ENCODE results near the gene PAK5. TPM values are rescaled to one million over a fixed set of nuclear protein-coding genes. Genes with fewer than 3 reads are reported as not detected.

PAK5 gene
- total RNA-seq, 1 experiment from 2014 or later, result not detected

DNA sequence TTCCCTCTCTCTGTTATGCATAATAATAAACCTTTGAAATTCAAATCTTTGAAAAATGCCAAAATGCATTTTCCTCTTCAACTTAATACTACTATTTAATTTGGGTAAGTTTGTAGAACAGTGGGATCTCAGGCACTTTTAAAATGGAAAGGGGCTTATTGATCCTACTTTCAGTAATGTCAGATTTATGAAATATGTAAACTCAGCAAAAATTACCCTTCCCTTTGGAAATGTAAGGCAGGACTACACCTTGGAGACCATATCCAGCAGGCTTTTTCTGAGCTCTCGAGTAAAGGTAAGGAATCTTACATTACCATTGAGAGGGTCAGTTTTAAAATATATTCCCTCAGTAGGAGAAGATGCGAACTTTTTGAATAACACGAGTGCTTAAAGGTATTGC, 175.5 kb downstream of the PAK5 start:
- BruUV-seq (replicated peaks), result no TSS peak
- ChIA-PET CTCF (no interaction called here), POLR2A (no interaction called here)
- in situ Hi-C loops (cut with HindIII; ENCODE audit: low pct_unique_long_range_greater_than_20kb, low sequenced_read_pairs), result no loop called here
- Histone ChIP-seq H3K36me3 (ENCODE audit: control insufficient read depth, insufficient read depth, low read length) (no peaks in the 10 kb centered on the region), H3K27me3 (ENCODE audit: control insufficient read depth, insufficient read depth, low read length) (no peaks in the 10 kb centered on the region), H3K4me3 (ENCODE audit: low read depth in 2 of 2, low read length in 2 of 2) (no peak overlapping the region), H3K9me3 (ENCODE audit: control insufficient read depth, insufficient read depth, low read depth, low read length) (no peaks in the 10 kb centered on the region), H3K4me1 (ENCODE audit: control insufficient read depth, insufficient read depth, low read length) (no peaks in the 10 kb centered on the region), H3K27ac (ENCODE audit: low read length) (no peak overlapping the region)
- TF ChIP-seq, protein P1, sequence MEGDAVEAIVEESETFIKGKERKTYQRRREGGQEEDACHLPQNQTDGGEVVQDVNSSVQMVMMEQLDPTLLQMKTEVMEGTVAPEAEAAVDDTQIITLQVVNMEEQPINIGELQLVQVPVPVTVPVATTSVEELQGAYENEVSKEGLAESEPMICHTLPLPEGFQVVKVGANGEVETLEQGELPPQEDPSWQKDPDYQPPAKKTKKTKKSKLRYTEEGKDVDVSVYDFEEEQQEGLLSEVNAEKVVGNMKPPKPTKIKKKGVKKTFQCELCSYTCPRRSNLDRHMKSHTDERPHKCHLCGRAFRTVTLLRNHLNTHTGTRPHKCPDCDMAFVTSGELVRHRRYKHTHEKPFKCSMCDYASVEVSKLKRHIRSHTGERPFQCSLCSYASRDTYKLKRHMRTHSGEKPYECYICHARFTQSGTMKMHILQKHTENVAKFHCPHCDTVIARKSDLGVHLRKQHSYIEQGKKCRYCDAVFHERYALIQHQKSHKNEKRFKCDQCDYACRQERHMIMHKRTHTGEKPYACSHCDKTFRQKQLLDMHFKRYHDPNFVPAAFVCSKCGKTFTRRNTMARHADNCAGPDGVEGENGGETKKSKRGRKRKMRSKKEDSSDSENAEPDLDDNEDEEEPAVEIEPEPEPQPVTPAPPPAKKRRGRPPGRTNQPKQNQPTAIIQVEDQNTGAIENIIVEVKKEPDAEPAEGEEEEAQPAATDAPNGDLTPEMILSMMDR (IDR thresholded peaks at IDR 0.05), result no peak
- TF ChIP-seq TCF7L2 (IDR thresholded peaks at IDR 0.05; ENCODE audit: low read depth, low read length) (no peak), POLR2AphosphoS5 (IDR thresholded peaks at IDR 0.05; ENCODE audit: low read depth, low read length) (no peak), SIN3A (IDR thresholded peaks at IDR 0.05; ENCODE audit: borderline replicate concordance, insufficient read depth, low read depth, low read length) (no peak)
- TF ChIP-seq, protein P2, sequence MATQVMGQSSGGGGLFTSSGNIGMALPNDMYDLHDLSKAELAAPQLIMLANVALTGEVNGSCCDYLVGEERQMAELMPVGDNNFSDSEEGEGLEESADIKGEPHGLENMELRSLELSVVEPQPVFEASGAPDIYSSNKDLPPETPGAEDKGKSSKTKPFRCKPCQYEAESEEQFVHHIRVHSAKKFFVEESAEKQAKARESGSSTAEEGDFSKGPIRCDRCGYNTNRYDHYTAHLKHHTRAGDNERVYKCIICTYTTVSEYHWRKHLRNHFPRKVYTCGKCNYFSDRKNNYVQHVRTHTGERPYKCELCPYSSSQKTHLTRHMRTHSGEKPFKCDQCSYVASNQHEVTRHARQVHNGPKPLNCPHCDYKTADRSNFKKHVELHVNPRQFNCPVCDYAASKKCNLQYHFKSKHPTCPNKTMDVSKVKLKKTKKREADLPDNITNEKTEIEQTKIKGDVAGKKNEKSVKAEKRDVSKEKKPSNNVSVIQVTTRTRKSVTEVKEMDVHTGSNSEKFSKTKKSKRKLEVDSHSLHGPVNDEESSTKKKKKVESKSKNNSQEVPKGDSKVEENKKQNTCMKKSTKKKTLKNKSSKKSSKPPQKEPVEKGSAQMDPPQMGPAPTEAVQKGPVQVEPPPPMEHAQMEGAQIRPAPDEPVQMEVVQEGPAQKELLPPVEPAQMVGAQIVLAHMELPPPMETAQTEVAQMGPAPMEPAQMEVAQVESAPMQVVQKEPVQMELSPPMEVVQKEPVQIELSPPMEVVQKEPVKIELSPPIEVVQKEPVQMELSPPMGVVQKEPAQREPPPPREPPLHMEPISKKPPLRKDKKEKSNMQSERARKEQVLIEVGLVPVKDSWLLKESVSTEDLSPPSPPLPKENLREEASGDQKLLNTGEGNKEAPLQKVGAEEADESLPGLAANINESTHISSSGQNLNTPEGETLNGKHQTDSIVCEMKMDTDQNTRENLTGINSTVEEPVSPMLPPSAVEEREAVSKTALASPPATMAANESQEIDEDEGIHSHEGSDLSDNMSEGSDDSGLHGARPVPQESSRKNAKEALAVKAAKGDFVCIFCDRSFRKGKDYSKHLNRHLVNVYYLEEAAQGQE (IDR thresholded peaks at IDR 0.05; ENCODE audit: insufficient read depth in 1 of 2, low read depth in 2 of 2, low read length in 1 of 2), result no peak
- ATAC-seq (no peak), DNase-seq (ENCODE audit: low read depth, low spot score) (no peak)
- intact Hi-C loops (cut with micrococcal nuclease; ENCODE audit: unreplicated experiment), result no loop called here

DNA sequence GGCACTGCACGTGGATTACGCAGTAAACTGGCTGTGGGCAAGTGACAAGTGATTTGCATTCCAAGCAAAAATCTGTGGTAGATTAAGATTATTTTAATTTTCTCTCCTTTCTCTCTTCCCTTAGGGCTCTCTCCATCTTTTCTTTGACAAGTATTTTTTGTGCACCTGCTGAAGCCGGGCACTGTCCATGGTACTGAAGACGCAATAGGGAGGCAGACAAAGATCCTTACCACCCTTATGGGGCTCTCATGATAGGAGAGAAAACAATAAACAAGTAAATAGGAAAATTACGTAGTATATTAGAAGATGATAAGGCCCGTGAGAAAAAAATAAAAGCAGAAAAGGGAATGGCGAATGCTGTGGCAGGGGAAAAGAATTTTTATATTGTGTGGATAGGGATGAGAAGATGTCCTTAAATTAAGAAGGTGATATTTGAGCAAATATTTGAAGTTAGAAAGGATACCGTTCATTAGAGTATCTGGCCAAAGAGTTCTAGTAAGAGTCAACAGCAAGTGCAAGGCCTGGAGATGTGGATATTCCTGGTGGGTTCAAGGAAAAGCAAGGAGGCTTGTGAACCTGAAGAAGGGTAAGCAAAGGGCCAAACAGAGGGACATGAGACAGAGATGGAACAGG, 178.5 kb downstream of the PAK5 start:
- POLR2A ChIA-PET, result no interaction called here
- in situ Hi-C loops (cut with HindIII; ENCODE audit: low pct_unique_long_range_greater_than_20kb, low sequenced_read_pairs), result no loop called here
- ATAC-seq, result no peak

More for the DNA sequence above, 178.5 kb downstream of the PAK5 start:
- CTCF ChIA-PET, result no interaction called here
- no peak overlapping the region for H3K27ac ChIP-seq (ENCODE audit: low read length)
- TF ChIP-seq, protein P1 (IDR thresholded peaks at IDR 0.05), result no peak
- TF ChIP-seq POLR2AphosphoS5 (IDR thresholded peaks at IDR 0.05; ENCODE audit: low read depth, low read length) (no peak), TCF7L2 (IDR thresholded peaks at IDR 0.05; ENCODE audit: low read depth, low read length) (no peak)
- TF ChIP-seq, protein P2 (IDR thresholded peaks at IDR 0.05; ENCODE audit: insufficient read depth in 1 of 2, low read depth in 2 of 2, low read length in 1 of 2), result peak; percentile 83 to 86; a peak in 3 of 4 replicates
- DNase-seq (ENCODE audit: low read depth, low spot score), result no peak
- BruUV-seq (replicated peaks), result no TSS peak
- no peaks in the 10 kb centered on the region for H3K27me3 ChIP-seq (ENCODE audit: control insufficient read depth, insufficient read depth, low read length)
- H3K9me3 ChIP-seq (ENCODE audit: control insufficient read depth, insufficient read depth, low read depth, low read length), result no peaks in the 10 kb centered on the region
- H3K4me1 ChIP-seq (ENCODE audit: control insufficient read depth, insufficient read depth, low read length), result no peaks in the 10 kb centered on the region
- no peak overlapping the region for H3K4me3 ChIP-seq (ENCODE audit: low read depth in 2 of 2, low read length in 2 of 2)
- intact Hi-C loops (cut with micrococcal nuclease; ENCODE audit: unreplicated experiment), result no loop called here
- H3K36me3 ChIP-seq (ENCODE audit: control insufficient read depth, insufficient read depth, low read length), result no peaks in the 10 kb centered on the region

Data from Panc1 (cell line).